ENCODE measurements around the gene ADCY10. TPM values are rescaled to one million over a fixed set of nuclear protein-coding genes. Genes with fewer than 3 reads are reported as not detected.

Gene ADCY10
- total RNA-seq, 2 donors from 2014 or later: 0.05 to 1.4 TPM

DNA sequence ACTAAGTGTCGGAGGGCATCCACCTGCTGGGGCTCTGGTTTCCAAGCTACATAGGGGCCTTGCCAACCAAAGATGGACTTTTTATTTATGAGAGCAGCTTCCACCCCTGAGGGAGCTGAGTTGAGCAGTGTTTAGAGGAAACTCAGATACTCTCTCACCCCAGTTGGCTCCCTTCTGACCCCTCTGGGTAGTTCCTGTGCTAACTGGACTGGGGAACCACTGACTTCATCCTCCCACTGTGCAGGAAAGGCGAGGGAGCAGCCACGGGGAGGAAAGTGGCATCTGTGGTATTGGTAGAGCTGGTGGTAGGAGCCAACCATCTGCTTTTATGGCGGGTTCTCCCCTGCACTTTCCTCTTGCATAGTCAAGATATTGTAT lies 121.8 kb downstream of the ADCY10 start:
- TF ChIP-seq POLR2AphosphoS5 (IDR thresholded peaks at IDR 0.05) (no peak), CTCF (IDR thresholded peaks at IDR 0.05) (no peak), POLR2A (IDR thresholded peaks at IDR 0.05) (no peak)
- Histone ChIP-seq H3K36me3 (no peaks in the 10 kb centered on the region), H3K4me1 (replicated peaks) (peaks cover 9% of the 10 kb centered on the region), H3K27ac (no peak overlapping the region), H3K9me3 (no peaks in the 10 kb centered on the region), H3K27me3 (replicated peaks; ENCODE audit: insufficient read depth) (no peaks in the 10 kb centered on the region), H3K4me3 (no peak overlapping the region)
- no peak for DNase-seq (ENCODE audit: low spot score)
- intact Hi-C loops (cut with DNase I): no loop called here
- WGBS: 88% methylated on average over 4 of the region's 4 CpGs

DNA sequence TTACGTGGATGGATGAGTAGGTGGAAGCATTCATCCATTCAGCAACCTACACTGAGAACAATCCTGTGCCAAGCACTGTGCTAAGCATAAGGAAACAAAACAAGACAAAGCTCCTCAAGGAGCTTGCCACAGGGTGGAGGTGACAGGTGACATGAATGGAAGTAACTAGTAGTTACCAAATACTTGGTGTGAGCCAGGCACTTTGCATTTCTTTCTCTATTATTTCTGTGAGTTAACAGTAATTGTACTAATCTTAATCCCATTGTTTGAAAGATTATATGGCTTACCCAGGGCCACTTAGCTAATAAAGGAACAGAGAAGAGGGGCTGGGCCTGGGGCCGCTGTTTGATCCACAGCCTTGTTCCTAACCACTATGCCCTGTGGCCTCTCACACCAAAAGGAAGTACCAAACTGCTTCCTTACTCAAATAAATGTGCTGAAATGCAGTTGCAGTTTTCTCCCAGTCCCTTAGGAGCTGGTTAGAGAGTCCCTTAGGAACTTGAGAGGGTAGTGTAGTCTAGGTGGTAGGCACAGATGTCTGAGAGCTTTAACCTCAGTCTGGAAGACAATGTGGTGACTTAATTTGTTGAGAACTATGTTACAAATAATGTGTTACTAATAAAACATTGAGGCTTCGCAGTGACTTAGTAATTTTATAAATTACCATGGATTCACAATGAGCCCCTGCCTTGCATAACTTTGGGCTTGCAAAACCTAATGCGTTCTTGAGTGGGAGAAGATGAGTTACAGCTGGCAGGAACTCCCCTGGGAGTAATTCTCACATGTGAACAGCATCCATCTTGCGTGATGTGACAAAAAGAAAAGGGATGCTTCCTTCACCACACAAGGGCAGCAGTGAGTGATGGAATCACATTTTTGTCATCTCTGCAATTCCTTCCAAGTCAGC lies 122.4 kb downstream of the ADCY10 start:
- Histone ChIP-seq H3K27me3 (replicated peaks; ENCODE audit: insufficient read depth) (no peaks in the 10 kb centered on the region), H3K4me3 (no peak overlapping the region), H3K4me1 (replicated peaks) (peaks cover 9% of the 10 kb centered on the region), H3K36me3 (no peaks in the 10 kb centered on the region), H3K9me3 (no peaks in the 10 kb centered on the region), H3K27ac (peak overlapping the region in 1 of 2 donors; percentile 34)
- TF ChIP-seq POLR2AphosphoS5 (IDR thresholded peaks at IDR 0.05): peak; percentile 10
- TF ChIP-seq CTCF (IDR thresholded peaks at IDR 0.05): no peak
- WGBS: 64% methylated on average over 5 of the region's 5 CpGs
- no peak for DNase-seq (ENCODE audit: low spot score)
- intact Hi-C loops (cut with DNase I): no loop called here

DNA sequence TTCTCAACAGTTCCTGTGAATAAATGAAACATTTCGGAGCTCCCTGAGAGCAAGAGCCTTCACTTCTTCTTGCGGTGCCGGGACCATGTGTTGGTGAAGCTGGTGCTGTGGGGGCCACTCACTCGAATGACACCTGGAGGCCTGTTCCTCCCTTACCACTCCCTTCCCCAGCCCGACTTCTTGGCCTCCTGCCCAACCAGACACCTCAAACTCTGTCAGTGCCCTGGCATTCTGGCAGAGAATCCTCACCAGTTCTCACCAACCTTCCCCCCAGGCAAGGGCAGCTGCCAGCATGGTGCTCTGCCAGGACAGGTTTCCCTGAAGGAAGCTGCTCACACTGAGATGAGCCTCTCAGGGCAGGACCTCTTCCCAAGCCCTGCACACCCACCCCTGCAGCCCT lies 123.8 kb downstream of the ADCY10 start:
- intact Hi-C loops (cut with DNase I): no loop called here
- H3K36me3 ChIP-seq: no peaks in the 10 kb centered on the region
- H3K9me3 ChIP-seq: no peaks in the 10 kb centered on the region
- TF ChIP-seq POLR2AphosphoS5 (IDR thresholded peaks at IDR 0.05): peak; percentile 31
- no peak for TF ChIP-seq CTCF (IDR thresholded peaks at IDR 0.05)
- TF ChIP-seq POLR2A (IDR thresholded peaks at IDR 0.05): no peak
- H3K27ac ChIP-seq: no peak overlapping the region
- no peak overlapping the region for H3K4me3 ChIP-seq
- 46% methylated on average over 5 of the region's 5 CpGs for WGBS
- H3K4me1 ChIP-seq (replicated peaks): no peaks in the 10 kb centered on the region
- no peaks in the 10 kb centered on the region for H3K27me3 ChIP-seq (replicated peaks; ENCODE audit: insufficient read depth)
- DNase-seq (ENCODE audit: low spot score): peak; percentile 73

DNA sequence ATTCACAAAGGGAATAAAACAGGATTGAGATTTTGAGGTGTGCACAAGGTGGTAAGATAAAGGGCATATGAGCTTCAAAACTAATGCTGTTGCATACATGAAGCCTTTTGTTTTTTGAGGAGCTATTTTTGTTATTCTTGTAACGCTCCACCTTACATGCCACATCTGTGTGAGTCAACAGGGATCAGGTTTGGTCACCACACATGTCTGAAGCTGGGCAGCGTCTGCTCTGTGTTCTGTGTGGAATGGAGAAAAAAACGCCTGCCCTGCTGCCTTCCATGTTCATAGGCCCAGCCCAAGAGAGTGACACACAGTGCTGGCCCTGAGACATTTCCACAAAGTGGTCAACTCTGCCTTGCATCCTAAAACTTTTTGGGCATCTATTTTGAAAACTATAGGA lies 124.4 kb downstream of the ADCY10 start:
- WGBS: 76% methylated on average over 3 of the region's 3 CpGs
- intact Hi-C loops (cut with DNase I): no loop called here

More for the DNA sequence above, 124.4 kb downstream of the ADCY10 start:
- DNase-seq (ENCODE audit: low spot score): no peak
- Histone ChIP-seq H3K36me3 (no peaks in the 10 kb centered on the region), H3K27me3 (replicated peaks; ENCODE audit: insufficient read depth) (no peaks in the 10 kb centered on the region), H3K27ac (no peak overlapping the region), H3K4me1 (replicated peaks) (no peaks in the 10 kb centered on the region), H3K4me3 (no peak overlapping the region), H3K9me3 (no peaks in the 10 kb centered on the region)
- TF ChIP-seq POLR2A (IDR thresholded peaks at IDR 0.05): no peak
- no peak for TF ChIP-seq CTCF (IDR thresholded peaks at IDR 0.05)
- TF ChIP-seq POLR2AphosphoS5 (IDR thresholded peaks at IDR 0.05): no peak
